NT2/D1 (cell line): Measurements from ENCODE around the gene BCL2.

ENCODE experiments used
- SUZ12 ChIP-seq: IDR thresholded peaks from 2 replicates; pipeline ENCODE4 v1.6.1; 2011; ENCODE audit not compliant: insufficient read length, insufficient read depth; ENCODE audit errors: extremely low read depth
- YY1 ChIP-seq: IDR thresholded peaks from 2 replicates; pipeline ENCODE4 v1.6.1; 2011; ENCODE audit not compliant: insufficient read length, insufficient read depth
- ZNF274 ChIP-seq: IDR thresholded peaks from 2 replicates; pipeline ENCODE4 v1.6.1; 2011; ENCODE audit warnings: mild to moderate bottlenecking, low read depth, low read length

DNA sequence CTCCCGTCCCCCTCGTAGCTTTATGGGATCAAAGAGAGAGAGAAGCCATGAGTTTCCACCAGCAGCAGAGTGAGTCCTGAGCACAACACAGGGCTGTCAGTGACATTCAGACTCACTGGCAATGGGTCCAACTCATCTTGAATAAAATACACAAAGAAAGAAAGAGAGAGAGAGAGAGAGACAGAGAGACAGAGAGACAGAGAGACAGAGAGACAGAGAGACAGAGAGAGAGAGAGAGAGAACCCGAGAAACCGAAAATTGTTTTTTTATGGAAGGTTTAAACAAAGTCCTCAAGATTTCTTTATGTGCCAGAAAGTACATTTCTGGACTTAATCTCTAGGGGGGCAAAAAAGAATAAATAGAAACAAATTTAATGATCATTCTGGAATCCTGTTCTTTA, 11.5 kb upstream of the BCL2 start:
- TF ChIP-seq YY1 (no peak), SUZ12 (no peak), ZNF274 (no peak)
